Stimulated activated CD4-positive, alpha-beta T cell treated with anti-CD3 and anti-CD28 coated beads, Interleukin-12 subunit alpha, Interleukin-12 subunit beta, amount 100 ng/mL, for 24 hours (primary cell): Measurements from ENCODE around the gene ICAM4.
"Not testable (repeated sequence)": the region's sequence is repeated elsewhere in the genome, so short reads cannot be mapped to it uniquely, and the experiment has no call there.

ENCODE experiments used
- DNase-seq, 2 experiments: peaks; one replicate each; pipeline ENCODE4 v3.0.0-alpha.2; 2020; ENCODE audit warnings: low read depth in 2 of 2

The ICAM4 gene

GRCh38 chr19:10318807-10319682, 32.3 kb downstream of the ICAM4 start:
- DNase-seq, result no peak

GRCh38 chr19:10320602-10321416, 34.1 kb downstream of the ICAM4 start:
- DNase-seq, result no peak

DNA sequence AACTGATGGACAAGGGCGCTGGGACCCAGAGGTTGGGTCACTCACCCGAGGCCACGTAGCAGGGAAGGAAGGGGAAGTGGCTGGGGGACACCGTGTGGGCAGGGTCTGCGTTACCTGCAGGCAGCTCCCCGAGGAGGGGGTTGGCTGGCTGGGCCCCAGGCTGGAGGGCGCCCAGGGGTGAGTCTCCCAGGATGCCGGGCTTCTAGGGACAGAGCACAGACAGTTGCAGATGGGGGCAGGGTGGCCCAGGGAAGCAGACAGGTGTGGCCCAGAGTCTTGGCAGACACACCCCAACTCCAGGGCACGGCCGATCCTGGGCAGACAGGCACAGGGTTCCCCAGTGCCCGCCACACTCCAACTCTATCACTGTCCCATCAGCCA, 34.7 kb downstream of the ICAM4 start:
- DNase-seq, result no peak

DNA sequence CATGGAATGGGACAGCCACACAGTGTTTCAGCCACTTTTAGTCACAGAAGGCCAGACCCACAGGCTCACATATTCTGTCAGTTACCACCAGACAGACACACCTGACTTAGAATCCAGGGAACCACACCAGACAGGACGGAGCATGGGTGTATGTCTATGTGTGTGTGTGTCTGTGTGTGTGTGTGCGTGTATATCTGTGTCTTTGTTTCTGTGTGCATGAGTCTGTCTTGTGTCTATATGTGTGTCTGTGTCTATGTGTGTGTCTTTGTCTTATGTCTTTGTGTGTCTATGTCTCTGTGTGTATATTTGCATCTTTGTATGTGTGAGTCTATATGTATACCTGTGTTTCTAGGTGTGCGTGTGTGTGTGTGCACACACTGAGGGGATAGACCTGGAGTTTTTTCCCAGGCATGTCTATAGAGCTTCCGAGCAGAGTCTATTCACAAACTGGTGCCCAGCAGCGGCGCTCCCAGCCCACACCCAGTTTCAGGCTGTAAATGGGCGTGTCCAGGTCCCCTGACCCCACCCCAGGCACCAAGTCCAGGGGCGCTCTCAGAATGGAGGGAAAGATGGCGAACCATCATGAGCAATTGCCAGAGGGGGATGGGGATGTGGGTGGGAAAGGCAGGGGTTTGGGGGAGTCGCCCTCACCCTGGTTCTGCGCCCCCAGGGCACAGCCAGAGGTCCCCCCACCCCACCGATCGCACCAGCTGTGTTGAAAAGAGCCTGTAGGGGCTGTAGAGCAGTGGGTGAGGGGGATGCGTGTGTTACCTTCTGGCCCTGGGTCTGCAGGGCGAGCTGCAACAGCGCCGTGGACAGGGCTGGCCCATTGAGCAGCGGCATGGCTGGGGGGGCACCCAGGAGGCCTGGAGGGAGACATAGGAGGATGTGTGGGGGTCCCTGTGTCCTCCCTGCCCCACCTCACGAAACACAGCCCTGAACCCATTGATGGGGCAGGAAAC, 35.4 kb downstream of the ICAM4 start:
- DNase-seq, result no peak

GRCh38 chr19:10325732-10326131, 39.0 kb downstream of the ICAM4 start:
- DNase-seq, result no peak

DNA sequence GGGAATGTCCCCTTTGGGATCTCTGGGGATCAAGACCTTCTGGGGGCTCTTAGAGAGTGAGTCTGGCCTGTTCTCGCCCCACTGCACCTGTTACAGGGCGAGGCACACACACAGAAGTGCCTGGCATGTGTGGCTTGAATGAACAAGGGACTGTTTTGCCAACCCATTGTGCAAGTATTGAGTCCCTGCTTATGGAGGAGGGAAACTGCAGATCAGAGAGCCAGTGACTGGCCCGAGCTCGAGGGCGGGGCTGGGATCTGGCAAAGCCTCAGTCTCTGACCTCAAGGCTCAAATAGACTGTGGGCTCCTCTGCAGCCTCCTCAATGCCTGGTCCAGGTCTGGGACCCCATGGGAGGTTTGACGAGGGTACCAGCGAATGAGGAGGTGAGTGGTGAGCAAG, 41.0 kb downstream of the ICAM4 start:
- no peak for DNase-seq

DNA sequence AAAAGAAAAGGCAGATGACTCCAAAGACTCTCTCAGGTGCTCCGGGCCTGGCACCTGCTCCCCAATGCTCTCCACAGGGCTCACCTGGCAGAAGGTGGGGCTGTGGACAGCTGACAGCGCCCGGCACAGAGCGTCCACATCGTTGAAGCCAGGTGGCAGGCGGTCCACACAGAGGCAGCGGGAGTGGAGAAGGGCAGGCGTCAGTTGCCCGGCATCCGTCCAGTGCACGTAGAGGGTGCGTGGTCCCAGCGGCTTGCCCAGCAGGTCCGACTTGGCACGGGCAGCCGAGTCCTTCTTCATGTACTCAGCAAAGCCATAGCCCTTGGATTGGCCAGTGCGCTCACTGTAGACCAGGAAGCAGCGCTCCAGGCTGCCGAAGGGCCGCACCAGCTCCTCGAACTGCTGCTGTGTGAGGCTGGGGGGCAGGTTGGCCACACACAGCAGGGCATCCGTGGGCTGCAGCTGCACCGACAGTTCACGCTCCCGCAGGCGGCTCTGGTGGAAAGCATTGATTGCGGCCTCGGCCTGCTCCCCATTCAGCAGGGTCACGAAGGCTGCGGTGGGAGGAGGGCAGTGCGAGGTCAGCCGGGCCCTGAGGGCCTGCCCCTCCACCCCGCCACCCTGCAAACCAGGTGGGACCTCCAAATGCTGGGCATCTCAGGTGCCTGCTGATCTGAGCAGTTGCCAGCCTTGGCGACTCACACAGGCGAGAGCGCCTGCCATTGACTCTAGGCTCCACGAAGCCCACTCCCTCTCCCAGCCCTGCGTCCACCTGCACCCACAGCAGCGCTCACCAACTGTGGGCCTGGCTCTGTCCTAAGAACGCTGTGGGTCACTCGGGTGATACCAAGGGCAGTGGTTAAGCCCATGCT, 42.0 kb downstream of the ICAM4 start:
- DNase-seq, result no peak

DNA sequence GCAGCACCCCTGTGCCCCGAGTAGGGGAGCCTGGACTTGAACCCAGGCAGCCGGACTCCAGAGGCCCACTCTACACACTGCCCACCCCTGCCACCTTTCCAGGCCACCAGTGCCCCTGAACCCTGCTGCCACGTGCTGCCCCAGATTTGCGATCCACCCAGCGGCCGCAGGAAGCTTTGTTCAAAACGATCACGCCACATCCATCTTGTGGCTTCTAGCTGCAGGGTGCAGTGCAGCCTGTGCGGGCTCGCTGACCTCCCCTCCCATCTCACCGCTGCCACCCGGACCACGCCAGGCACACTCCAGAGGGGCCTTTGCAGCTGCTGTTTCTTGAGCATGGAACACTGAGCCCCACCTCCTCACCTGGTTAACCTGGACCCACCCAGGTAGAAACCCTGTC, 42.8 kb downstream of the ICAM4 start:
- DNase-seq, result no peak

DNA sequence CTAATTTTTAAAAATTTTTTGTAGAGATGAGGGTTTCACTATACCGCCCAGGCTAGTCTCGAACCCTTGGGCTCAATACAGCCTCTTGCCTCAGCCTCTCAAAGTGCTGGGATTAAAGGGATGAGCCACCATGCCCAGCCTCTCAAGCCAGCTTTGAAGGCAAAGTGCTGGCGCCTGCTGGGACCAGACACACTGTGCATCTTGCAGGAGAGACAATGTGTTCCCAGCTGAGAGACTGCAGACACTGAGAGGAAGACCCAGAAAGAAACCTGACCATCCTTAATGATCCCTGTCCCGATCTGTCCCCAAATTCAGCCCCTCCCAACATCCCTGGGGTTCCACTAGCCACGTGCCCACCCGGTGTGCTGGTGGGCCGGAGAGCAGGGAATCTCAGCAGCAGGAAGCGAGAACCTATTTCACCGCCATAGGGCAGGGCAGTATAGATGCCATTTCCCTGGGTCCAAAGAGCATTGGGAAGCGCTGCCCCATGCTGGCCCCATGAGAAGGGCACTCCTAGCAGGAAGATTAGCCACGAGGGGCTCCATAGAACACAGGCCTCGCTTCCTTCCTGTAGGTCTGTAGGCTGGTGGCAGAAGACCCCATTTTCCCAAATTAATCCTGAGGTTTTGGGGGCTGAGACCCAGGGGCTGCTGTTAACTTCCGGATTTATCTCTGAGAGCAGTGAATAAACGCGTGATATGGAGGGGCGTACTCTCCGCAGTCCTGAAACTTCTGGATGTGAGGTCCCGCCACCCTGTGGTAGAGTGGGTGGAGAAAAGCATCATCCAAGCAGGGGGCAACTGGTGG, 45.6 kb downstream of the ICAM4 start:
- no peak for DNase-seq

DNA sequence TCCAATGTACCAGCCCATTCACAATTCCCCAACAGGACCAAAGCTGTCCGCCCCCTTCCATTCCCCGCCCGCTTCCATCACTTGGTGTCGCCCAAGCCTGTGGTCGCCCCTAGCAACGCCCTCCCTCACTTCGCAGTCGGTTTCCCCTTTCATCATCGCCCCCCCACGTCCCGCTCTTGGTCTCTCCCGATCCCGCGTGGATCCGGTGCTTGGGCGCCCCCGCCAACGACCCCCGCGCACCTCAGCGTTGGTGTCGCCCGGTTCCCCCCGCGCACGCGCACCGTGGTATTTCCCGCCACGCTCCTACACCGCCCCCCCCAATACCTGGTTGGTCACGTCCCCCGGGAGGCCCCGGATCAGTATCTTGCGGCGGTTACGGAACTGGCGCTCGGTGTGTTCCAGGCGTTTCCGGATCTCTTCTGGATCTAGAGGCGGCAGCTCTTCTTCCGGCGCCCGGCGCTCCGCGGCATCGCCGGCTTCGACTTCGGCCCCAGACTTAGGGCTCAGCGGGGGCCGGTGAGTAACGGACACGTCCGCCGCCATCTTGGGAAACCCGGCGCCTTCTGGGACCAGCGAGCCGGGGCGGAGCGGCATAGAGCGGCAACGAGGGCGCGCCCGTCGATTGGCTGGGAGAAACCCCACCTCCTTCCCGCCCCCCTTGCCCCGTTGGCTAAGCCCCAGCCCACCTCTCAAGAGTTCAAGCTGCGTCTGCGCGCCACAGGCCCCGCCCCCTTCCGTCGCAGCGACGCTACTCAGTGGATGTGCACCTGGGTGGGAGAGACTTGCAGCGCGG, 46.4 kb downstream of the ICAM4 start, which contains the start of gene RAVER1:
Gene RAVER1, minus strand, starts transcription at position 565 of the 793 bp plus-strand sequence. Its CDS starts 22 bp downstream, at position 543.
- peak; percentile 94 to 98 for DNase-seq

- no peak for DNase-seq
These were observed 47.2 kb downstream of the ICAM4 start for GRCh38 chr19:10333758-10334587.

DNA sequence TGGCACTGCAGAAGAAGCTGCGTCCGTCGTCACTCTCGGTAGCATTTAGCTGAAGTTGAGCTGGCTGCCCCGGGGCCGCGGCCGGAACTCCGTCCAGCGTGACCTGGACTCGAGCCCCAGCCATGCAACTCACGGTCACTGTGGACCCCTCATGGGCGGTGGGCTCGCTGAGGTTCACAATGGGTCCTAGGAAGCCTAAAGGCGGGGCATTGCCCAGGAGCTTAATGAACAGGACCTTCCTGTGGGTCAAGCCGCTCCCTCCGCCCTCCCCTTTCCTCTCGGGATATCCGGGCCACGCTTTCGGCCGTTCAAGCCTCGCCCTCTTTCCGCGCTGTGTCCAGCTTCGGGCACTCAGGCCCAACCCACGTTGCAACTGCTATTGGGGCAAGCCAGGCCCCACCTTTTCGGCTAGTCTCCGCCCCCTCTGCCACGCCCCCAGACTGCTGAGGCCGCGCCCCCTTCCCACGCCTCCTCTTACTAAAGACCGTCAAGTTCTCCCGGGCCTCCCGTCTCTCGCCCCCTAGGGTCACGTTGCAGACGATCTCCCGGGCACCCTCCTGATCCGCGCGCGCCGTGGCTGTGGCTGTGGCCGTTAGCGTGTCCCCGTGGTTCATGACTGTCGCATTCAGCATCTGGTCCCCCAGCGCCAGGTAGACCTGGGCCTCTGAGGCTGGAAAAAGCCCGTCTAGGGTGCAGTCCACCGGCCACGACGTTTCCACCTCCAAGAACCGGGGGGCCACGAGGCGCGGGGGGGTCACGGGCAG, 48.0 kb downstream of the ICAM4 start:
- peak; percentile 28 to 60 for DNase-seq

- no peak for DNase-seq
These were observed 48.7 kb downstream of the ICAM4 start for GRCh38 chr19:10335352-10335985.

DNA sequence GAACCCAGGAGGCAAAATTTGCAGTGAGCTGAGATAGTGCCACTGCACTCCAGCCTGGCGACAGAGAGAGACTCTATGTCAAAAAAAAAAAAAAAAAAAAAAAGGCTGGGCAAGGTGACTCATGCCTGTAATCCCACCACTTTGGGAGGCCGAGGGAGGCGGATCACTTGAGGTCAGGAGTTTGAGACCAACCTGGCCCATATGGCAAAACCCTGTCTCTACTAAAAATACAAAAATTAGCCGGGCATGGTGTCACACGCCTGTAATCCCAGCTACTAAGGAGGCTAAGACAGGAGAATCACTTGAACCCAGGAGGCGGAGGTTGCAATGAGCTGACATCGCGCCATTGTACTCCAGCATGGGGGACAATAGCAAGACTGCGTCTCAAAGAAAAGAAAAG, 50.0 kb downstream of the ICAM4 start:
- DNase-seq, result not testable (repeated sequence)
